Astrocyte (in vitro differentiated cells and primary cell): ENCODE measurements around the gene MRFAP1. TPM values are rescaled to one million over a fixed set of nuclear protein-coding genes. Genes with fewer than 3 reads are reported as not detected.
"Not testable (repeated sequence)": the region's sequence is repeated elsewhere in the genome, so short reads cannot be mapped to it uniquely, and the experiment has no call there.

Experiments used
- DNase-seq: peaks from one replicate; pipeline ENCODE4 v3.0.0-alpha.2; 2010; ENCODE audit warnings: low read depth
- FAIRE-seq: peaks from 2 replicates; lab custom pipeline; 2011; peaks lifted over from hg19 to GRCh38; lab: Jason Lieb, UNC
- H2AFZ ChIP-seq: 2 replicates; pipeline ENCODE4 v1.6.0; 2012; ENCODE audit warnings: low read depth, low read length, inconsistent platforms
- H3K27ac ChIP-seq: 2 replicates; pipeline ENCODE4 v1.5.1; 2011; ENCODE audit warnings: low read depth, low read length, inconsistent platforms
- H3K27me3 ChIP-seq: 2 replicates; pipeline ENCODE4 v1.6.0; 2011; ENCODE audit warnings: low read length, inconsistent platforms; ENCODE audit not compliant: insufficient read depth
- H3K36me3 ChIP-seq: 2 replicates; pipeline ENCODE4 v1.5.1; 2011; ENCODE audit warnings: low read length, inconsistent platforms; ENCODE audit not compliant: insufficient read depth
- H3K4me1 ChIP-seq: 2 replicates; pipeline ENCODE4 v1.5.1; 2011; ENCODE audit warnings: low read length, inconsistent platforms; ENCODE audit not compliant: insufficient read depth
- H3K4me2 ChIP-seq: 2 replicates; pipeline ENCODE4 v1.6.0; 2012; ENCODE audit warnings: low read length, inconsistent platforms
- H3K4me3 ChIP-seq: 2 replicates; pipeline ENCODE4 v1.5.1; 2011; ENCODE audit warnings: low read depth, mild to moderate bottlenecking, low read length, inconsistent platforms; ENCODE audit not compliant: insufficient read depth
- H3K79me2 ChIP-seq: 2 replicates; pipeline ENCODE4 v1.6.0; 2012; ENCODE audit warnings: mild to moderate bottlenecking, low read length, inconsistent platforms; ENCODE audit not compliant: insufficient read depth
- H3K9ac ChIP-seq: 2 replicates; pipeline ENCODE4 v1.6.0; 2012; ENCODE audit warnings: mild to moderate bottlenecking, low read length, inconsistent platforms
- H3K9me3 ChIP-seq: 2 replicates; pipeline ENCODE4 v1.5.1; 2012; ENCODE audit warnings: low read depth, mild to moderate bottlenecking, low read length, inconsistent platforms; ENCODE audit not compliant: insufficient read depth
- H4K20me1 ChIP-seq: 2 replicates; pipeline ENCODE4 v1.6.0; 2012; ENCODE audit warnings: low read length, inconsistent platforms; ENCODE audit not compliant: insufficient read depth
- H3K27ac Mint-ChIP-seq: one replicate; pipeline ENCODE4 v1.8.0; 2021; ENCODE audit warnings: mild to moderate bottlenecking, mixed read lengths; ENCODE audit not compliant: unreplicated experiment
- H3K27me3 Mint-ChIP-seq: one replicate; pipeline ENCODE4 v1.8.0; 2021; ENCODE audit warnings: low read depth, mixed read lengths; ENCODE audit not compliant: unreplicated experiment
- H3K36me3 Mint-ChIP-seq: one replicate; pipeline ENCODE4 v1.8.0; 2021; ENCODE audit warnings: low read depth, mixed read lengths; ENCODE audit not compliant: unreplicated experiment
- H3K4me1 Mint-ChIP-seq: one replicate; pipeline ENCODE4 v1.8.0; 2021; ENCODE audit warnings: low read depth, mixed read lengths; ENCODE audit not compliant: unreplicated experiment
- H3K4me3 Mint-ChIP-seq: one replicate; pipeline ENCODE4 v1.8.0; 2021; ENCODE audit warnings: mild to moderate bottlenecking, moderate library complexity, mixed read lengths; ENCODE audit not compliant: unreplicated experiment
- H3K9me3 Mint-ChIP-seq: one replicate; pipeline ENCODE4 v1.8.0; 2021; ENCODE audit warnings: mild to moderate bottlenecking, mixed read lengths; ENCODE audit not compliant: unreplicated experiment
- EZH2 ChIP-seq: IDR thresholded peaks from 2 replicates; pipeline ENCODE4 v1.6.1; 2012; ENCODE audit warnings: mild to moderate bottlenecking, low read length, inconsistent platforms; ENCODE audit not compliant: insufficient read depth
- total RNA-seq: library from RNA; stranded (reverse); gene quantifications from 2 replicates; pipeline ENCODE4 v1.2.1, GENCODE V29; 2021
- TF ChIP-seq, protein P1 (sequence below): IDR thresholded peaks from 2 replicates; pipeline ENCODE4 v1.5.1; 2011; ENCODE audit warnings: low read depth, mild to moderate bottlenecking, inconsistent platforms, low read length, moderate library complexity; ENCODE audit not compliant: insufficient read depth

Gene MRFAP1
- total RNA-seq, 1 donor from 2014 or later: 278 TPM

DNA sequence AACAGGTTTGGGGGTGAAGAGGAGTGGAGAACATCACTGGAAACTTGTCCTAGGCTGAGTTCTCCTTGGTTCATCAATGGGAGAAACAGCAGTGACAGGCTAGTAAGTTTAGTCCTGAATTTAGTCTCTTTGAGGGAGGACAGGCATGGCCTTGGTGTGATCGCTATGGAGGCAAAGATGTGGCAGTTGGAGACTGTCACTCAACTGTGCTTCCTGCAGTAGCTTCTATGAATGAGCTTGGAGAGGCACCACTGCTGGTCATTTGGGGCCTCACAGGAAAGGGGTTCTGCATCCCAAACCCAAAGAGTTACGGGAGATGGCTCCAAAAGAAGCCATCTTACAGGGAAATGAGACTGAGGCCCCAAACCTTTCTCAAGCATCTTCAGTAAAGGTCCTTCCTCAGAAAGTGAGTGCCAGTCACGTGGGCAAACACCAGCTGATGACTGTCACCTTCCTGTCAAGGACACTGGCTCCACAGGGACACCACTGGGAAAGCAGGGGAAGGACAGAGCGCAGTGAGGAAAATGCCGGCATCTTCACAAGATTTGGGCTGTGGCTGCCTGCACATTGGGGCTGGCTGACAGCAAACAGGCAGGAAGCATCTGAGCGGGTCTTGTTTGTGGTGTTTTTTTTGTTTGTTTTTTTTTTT lies 7.2 kb downstream of the MRFAP1 start:
- H3K36me3 Mint-ChIP-seq: no peaks in the 10 kb centered on the region
- Histone ChIP-seq H3K36me3 (peaks cover 5% of the 10 kb centered on the region), H3K4me1 (no peaks in the 10 kb centered on the region), H3K27ac (no peak overlapping the region), H2AFZ (no peak overlapping the region), H3K79me2 (peaks cover 13% of the 10 kb centered on the region), H3K27me3 (no peaks in the 10 kb centered on the region), H4K20me1 (peaks cover 13% of the 10 kb centered on the region), H3K9me3 (no peaks in the 10 kb centered on the region), H3K4me2 (no peak overlapping the region), H3K9ac (no peak overlapping the region), H3K4me3 (no peak overlapping the region)
- H3K27me3 Mint-ChIP-seq: peaks cover 5% of the 10 kb centered on the region
- H3K9me3 Mint-ChIP-seq: no peaks in the 10 kb centered on the region
- peaks cover 11% of the 10 kb centered on the region for H3K4me1 Mint-ChIP-seq
- DNase-seq (no peak), FAIRE-seq (no peak)
- TF ChIP-seq, protein P1, sequence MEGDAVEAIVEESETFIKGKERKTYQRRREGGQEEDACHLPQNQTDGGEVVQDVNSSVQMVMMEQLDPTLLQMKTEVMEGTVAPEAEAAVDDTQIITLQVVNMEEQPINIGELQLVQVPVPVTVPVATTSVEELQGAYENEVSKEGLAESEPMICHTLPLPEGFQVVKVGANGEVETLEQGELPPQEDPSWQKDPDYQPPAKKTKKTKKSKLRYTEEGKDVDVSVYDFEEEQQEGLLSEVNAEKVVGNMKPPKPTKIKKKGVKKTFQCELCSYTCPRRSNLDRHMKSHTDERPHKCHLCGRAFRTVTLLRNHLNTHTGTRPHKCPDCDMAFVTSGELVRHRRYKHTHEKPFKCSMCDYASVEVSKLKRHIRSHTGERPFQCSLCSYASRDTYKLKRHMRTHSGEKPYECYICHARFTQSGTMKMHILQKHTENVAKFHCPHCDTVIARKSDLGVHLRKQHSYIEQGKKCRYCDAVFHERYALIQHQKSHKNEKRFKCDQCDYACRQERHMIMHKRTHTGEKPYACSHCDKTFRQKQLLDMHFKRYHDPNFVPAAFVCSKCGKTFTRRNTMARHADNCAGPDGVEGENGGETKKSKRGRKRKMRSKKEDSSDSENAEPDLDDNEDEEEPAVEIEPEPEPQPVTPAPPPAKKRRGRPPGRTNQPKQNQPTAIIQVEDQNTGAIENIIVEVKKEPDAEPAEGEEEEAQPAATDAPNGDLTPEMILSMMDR: no peak
- no peak for TF ChIP-seq EZH2
- no peak overlapping the region for H3K4me3 Mint-ChIP-seq
- no peak overlapping the region for H3K27ac Mint-ChIP-seq

DNA sequence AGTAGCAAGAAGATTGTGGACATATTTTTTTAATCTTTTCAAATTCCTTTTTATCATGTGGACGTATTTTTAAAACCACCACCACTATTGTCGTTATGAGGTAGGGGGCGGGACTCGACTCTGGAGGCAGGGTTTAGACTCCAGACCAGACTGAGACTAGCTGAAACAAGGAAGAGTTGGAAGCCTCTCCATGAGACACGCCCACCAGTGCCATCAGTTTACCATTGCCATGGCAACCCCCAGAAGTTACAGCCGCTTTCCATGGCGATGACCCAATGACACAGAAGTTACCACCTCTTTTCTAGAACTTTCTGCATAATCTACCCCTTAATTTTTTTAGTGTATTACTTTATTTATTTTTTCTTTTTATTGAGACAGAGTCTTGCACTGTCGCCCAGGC lies 8.7 kb downstream of the MRFAP1 start:
- peaks cover 5% of the 10 kb centered on the region for H3K27me3 Mint-ChIP-seq
- no peak overlapping the region for H3K9ac ChIP-seq
- H3K36me3 ChIP-seq: no peaks in the 10 kb centered on the region
- H3K9me3 ChIP-seq: no peaks in the 10 kb centered on the region
- no peaks in the 10 kb centered on the region for H3K9me3 Mint-ChIP-seq
- no peaks in the 10 kb centered on the region for H3K4me1 Mint-ChIP-seq
- H3K27me3 ChIP-seq: no peaks in the 10 kb centered on the region
- H3K27ac ChIP-seq: no peak overlapping the region
- H3K79me2 ChIP-seq: no peaks in the 10 kb centered on the region
- H3K36me3 Mint-ChIP-seq: no peaks in the 10 kb centered on the region
- no peak for FAIRE-seq
- H3K4me2 ChIP-seq: no peak overlapping the region
- H3K4me3 Mint-ChIP-seq: no peak overlapping the region
- no peaks in the 10 kb centered on the region for H4K20me1 ChIP-seq
- DNase-seq: no peak
- H2AFZ ChIP-seq: no peak overlapping the region
- no peak overlapping the region for H3K27ac Mint-ChIP-seq
- TF ChIP-seq, protein P1: no peak
- TF ChIP-seq EZH2: no peak
- no peak overlapping the region for H3K4me3 ChIP-seq
- H3K4me1 ChIP-seq: no peaks in the 10 kb centered on the region

DNA sequence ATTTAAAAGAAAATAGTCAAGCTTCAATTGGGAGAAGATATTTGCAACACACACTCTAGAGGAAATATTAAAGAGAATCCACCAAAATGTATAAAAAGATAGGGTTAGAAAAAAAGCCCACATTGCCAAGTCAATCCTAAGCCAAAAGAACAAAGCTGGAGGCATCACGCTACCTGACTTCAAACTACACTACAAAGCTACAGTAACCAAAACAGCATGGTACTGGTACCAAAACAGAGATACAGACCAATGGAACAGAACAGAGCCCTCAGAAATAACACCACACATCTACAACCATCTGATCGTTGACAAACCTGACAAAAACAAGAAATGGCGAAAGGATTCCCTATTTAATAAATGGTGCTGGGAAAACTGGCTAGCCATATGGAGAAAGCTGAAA lies 13.7 kb downstream of the MRFAP1 start:
- H3K36me3 Mint-ChIP-seq, H3K36me3 ChIP-seq, FAIRE-seq: not testable (repeated sequence)

DNA sequence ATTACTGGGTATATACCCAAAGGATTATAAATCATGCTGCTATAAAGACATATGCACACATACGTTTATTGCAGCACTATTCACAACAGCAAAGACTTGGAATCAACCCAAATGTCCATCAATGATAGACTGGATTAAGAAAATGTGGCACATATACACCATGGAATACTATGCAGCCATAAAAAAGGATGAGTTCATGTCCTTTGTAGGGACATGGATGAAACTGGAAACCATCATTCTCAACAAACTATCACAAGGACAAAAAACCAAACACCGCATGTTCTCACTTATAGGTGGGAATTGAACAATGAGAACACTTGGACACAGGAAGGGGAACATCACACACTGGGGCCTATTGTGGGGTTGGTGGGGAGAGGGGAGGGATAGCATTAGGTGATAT lies 14.8 kb downstream of the MRFAP1 start:
- H3K27me3 ChIP-seq, H3K27ac Mint-ChIP-seq: not testable (repeated sequence)

More for the DNA sequence above, 13.7 kb downstream of the MRFAP1 start:
- H3K27me3 Mint-ChIP-seq, H3K27ac ChIP-seq, H2AFZ ChIP-seq, H3K9me3 Mint-ChIP-seq, H4K20me1 ChIP-seq, DNase-seq, H3K4me2 ChIP-seq, H3K9ac ChIP-seq, H3K79me2 ChIP-seq, H3K4me1 Mint-ChIP-seq, H3K27me3 ChIP-seq, H3K4me3 ChIP-seq, H3K9me3 ChIP-seq, H3K27ac Mint-ChIP-seq, H3K4me1 ChIP-seq, H3K4me3 Mint-ChIP-seq: not testable (repeated sequence)

More for the DNA sequence above, 14.8 kb downstream of the MRFAP1 start:
- not testable (repeated sequence) for H3K79me2 ChIP-seq, H3K4me2 ChIP-seq, H3K4me3 Mint-ChIP-seq, H3K36me3 Mint-ChIP-seq, H3K36me3 ChIP-seq, H3K9me3 ChIP-seq, H3K4me3 ChIP-seq, H3K9me3 Mint-ChIP-seq, H2AFZ ChIP-seq, H3K4me1 ChIP-seq, FAIRE-seq, DNase-seq, H3K4me1 Mint-ChIP-seq, H3K27me3 Mint-ChIP-seq, H3K9ac ChIP-seq, H3K27ac ChIP-seq, H4K20me1 ChIP-seq
